B cell (primary cell): Measurements from ENCODE around the gene HNRNPH1.

Experiments
- EZH2 ChIP-seq: IDR thresholded peaks from 2 replicates; pipeline ENCODE4 v1.6.1; 2012; ENCODE audit warnings: borderline replicate concordance, low read depth, mild to moderate bottlenecking, moderate library complexity, low read length; ENCODE audit not compliant: insufficient read depth, poor library complexity, severe bottlenecking
- TF ChIP-seq, protein P1 (sequence below): fragments of 200-600 bp; IDR thresholded peaks from one replicate; pipeline ENCODE4 v1.8.0; 2022; ENCODE audit warnings: antibody characterized with exemption, mild to moderate bottlenecking

GRCh38 chr5:179620293-179620692 is 3.2 kb downstream of the HNRNPH1 start:
- TF ChIP-seq, protein P1, sequence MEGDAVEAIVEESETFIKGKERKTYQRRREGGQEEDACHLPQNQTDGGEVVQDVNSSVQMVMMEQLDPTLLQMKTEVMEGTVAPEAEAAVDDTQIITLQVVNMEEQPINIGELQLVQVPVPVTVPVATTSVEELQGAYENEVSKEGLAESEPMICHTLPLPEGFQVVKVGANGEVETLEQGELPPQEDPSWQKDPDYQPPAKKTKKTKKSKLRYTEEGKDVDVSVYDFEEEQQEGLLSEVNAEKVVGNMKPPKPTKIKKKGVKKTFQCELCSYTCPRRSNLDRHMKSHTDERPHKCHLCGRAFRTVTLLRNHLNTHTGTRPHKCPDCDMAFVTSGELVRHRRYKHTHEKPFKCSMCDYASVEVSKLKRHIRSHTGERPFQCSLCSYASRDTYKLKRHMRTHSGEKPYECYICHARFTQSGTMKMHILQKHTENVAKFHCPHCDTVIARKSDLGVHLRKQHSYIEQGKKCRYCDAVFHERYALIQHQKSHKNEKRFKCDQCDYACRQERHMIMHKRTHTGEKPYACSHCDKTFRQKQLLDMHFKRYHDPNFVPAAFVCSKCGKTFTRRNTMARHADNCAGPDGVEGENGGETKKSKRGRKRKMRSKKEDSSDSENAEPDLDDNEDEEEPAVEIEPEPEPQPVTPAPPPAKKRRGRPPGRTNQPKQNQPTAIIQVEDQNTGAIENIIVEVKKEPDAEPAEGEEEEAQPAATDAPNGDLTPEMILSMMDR = no peak
- TF ChIP-seq EZH2 = no peak
